Mucosa of stomach (tissue), 1 donor: ENCODE measurements around the gene BSDC1.

Source experiments
- H3K27me3 ChIP-seq: one replicate; pipeline ENCODE4 v1.7.0; 2013; ENCODE audit warnings: mild to moderate bottlenecking, low read length; ENCODE audit not compliant: control insufficient read depth, insufficient read depth
- H3K36me3 ChIP-seq: one replicate; pipeline ENCODE4 v1.7.0; 2013; ENCODE audit warnings: low read length; ENCODE audit not compliant: control insufficient read depth, insufficient read depth
- H3K4me1 ChIP-seq: one replicate; pipeline ENCODE4 v1.7.0; 2013; ENCODE audit warnings: mild to moderate bottlenecking, low read length; ENCODE audit not compliant: control insufficient read depth, insufficient read depth
- H3K4me3 ChIP-seq: one replicate; pipeline ENCODE4 v1.7.0; 2013; ENCODE audit warnings: low read length
- H3K9ac ChIP-seq: one replicate; pipeline ENCODE4 v1.7.0; 2013; ENCODE audit warnings: mild to moderate bottlenecking, low read length, moderate library complexity
- H3K9me3 ChIP-seq: one replicate; pipeline ENCODE4 v1.7.0; 2013; ENCODE audit warnings: mild to moderate bottlenecking, low read length, moderate library complexity; ENCODE audit not compliant: control insufficient read depth
- donor health status: Pancreatic carcinoma.

The BSDC1 gene

DNA sequence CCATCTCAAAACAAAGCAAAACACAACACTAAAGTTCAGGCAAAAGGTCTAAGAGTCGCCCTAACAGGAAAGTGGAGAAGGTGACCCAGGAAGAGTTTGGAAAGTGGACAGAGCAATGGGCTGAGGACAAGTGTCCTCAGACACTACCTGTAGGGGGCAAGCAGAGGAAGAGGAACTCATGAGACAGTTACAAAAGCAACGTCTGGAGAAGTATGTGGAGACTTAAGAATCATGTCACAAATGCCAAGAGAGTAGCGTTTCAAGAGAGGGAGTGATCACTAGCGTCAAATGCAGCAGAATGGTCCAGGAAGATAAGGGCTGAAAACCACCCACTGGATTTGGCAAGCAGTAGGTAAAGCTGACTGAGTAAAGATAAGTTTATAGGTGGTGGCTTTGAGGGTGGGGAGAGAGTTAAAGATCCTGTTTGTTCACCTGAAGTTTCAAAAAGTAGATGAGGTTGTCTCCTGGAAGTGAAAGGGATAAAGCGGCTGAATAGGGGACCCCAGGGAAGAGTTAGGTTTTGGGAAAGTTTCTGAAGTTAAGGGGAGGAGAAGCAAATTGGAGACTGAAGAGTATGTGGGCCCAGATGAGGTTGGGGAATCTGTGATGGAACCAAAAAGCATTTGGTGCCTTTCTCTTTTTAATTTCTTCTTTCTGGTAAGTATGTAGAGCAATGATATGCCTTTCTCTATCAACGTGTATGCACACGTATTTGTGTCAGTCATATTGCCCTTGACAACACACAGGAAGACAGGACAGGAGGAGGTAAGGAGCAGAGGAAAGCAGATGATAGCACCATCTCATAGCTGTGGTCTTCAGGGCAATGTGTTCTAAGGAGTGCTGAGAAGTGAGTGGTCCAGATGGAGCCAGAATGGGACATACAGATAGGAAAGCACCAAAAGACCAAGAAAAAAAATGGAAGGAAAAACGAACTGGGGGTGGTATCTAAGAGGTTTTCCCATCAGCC, 3.1 kb downstream of the BSDC1 start:
- H3K9me3 ChIP-seq: no peaks in the 10 kb centered on the region
- no peak overlapping the region for H3K9ac ChIP-seq
- no peaks in the 10 kb centered on the region for H3K27me3 ChIP-seq
- no peak overlapping the region for H3K4me3 ChIP-seq
- peaks cover 34% of the 10 kb centered on the region for H3K4me1 ChIP-seq
- H3K36me3 ChIP-seq: no peaks in the 10 kb centered on the region

GRCh38 chr1:32388641-32389040, 5.6 kb downstream of the BSDC1 start:
- peaks cover 33% of the 10 kb centered on the region for H3K4me1 ChIP-seq
- H3K9ac ChIP-seq: no peak overlapping the region
- no peaks in the 10 kb centered on the region for H3K36me3 ChIP-seq
- no peaks in the 10 kb centered on the region for H3K9me3 ChIP-seq
- no peaks in the 10 kb centered on the region for H3K27me3 ChIP-seq
- no peak overlapping the region for H3K4me3 ChIP-seq

DNA sequence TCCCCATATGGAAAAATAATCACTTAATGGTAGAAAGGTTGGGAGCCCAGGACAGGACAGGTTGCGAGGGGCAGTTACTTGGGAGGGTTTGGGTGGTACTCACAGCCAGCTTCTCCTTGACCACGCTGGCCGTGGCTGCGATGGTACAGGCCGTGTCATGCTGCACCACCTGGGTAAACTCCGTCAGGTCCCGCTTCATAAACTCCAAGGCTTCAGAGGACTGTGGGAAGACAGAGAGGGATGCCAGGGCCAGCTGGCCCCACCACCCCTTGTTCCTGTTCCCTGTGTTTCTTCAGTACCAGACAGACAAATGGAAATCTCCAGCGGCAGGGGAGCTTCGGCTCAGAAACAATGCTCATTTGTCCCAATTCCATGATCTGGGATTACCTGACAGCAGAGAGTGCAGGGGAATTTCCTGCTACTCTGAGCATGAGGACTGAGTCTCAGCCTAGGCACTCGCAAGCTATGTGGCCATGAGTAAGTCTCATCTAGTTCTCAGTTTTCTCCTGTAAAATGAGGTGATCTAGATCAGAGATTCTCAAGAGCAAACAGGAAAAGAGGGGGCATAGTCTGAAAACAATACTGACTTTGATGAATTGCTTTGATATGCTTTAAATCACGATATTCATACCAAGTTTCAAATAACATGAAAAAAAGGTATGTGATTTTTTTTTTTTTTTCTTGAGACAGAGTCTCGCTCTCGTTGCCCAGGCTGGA, 7.4 kb downstream of the BSDC1 start:
- Histone ChIP-seq H3K36me3 (no peaks in the 10 kb centered on the region), H3K4me1 (peaks cover 17% of the 10 kb centered on the region), H3K27me3 (no peaks in the 10 kb centered on the region), H3K9me3 (no peaks in the 10 kb centered on the region), H3K4me3 (no peak overlapping the region), H3K9ac (no peak overlapping the region)

DNA sequence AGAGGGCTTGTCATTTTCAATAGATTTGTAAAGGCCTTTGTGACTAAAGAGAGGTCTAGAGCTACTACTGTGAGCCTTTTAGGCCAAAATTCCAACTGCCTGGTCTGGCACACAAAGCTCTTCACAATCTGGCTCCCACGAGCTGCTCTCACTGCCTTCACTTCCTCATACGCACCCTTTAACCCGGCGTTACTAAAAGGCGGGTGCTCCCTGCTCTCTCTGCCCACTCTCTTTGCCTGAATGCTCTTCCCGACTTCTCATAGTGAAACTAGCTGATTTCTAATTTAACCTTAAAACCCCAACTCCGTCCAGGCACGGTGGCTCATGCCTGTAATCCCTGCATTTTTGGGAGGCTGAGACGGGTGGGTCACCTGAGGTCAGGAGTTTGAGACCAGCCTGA, 14.2 kb downstream of the BSDC1 start:
- Histone ChIP-seq H3K36me3 (peaks cover 15% of the 10 kb centered on the region), H3K27me3 (no peaks in the 10 kb centered on the region), H3K9ac (no peak overlapping the region), H3K4me3 (no peak overlapping the region), H3K9me3 (no peaks in the 10 kb centered on the region), H3K4me1 (no peaks in the 10 kb centered on the region)

- H3K36me3 ChIP-seq: peaks cover 25% of the 10 kb centered on the region
- no peaks in the 10 kb centered on the region for H3K9me3 ChIP-seq
- no peak overlapping the region for H3K9ac ChIP-seq
- no peaks in the 10 kb centered on the region for H3K27me3 ChIP-seq
- H3K4me3 ChIP-seq: no peak overlapping the region
- H3K4me1 ChIP-seq: no peaks in the 10 kb centered on the region
Observed at GRCh38 chr1:32377541-32378220, 16.6 kb downstream of the BSDC1 start.

- H3K9me3 ChIP-seq: no peaks in the 10 kb centered on the region
- no peak overlapping the region for H3K4me3 ChIP-seq
- H3K9ac ChIP-seq: no peak overlapping the region
- peaks cover 37% of the 10 kb centered on the region for H3K36me3 ChIP-seq
- H3K27me3 ChIP-seq: no peaks in the 10 kb centered on the region
- no peaks in the 10 kb centered on the region for H3K4me1 ChIP-seq
Observed at GRCh38 chr1:32376199-32376598, 18.0 kb downstream of the BSDC1 start.

DNA sequence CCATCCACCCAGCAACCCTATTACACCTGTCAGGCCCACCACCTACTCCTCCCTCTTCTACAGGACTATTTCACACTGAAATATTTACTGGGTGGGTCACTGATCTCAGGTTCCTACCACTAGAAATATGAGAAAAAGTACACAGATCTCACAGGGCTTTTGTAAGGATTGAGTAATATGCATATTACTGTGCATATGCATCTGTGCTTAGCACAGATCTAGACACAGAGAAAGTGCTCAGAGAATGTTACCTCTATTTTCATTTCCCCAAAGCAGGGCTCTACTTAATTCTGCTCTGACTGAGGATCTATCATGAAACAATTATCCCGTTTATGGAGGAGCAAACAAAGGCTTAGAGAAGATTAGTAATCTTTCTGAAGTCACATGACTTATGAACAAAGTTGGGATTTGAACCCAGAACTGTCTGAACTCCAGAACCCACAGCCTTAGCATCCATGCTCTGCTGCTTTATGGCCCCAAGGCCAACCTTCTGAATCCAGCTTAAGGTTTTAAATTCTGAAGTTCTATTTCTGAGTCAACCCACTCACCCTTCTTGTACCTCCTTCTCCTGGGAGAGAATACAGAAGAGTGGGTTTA, 20.1 kb downstream of the BSDC1 start:
- Histone ChIP-seq H3K9ac (no peak overlapping the region), H3K9me3 (no peaks in the 10 kb centered on the region), H3K4me1 (no peaks in the 10 kb centered on the region), H3K27me3 (no peaks in the 10 kb centered on the region), H3K36me3 (peaks cover 31% of the 10 kb centered on the region), H3K4me3 (no peak overlapping the region)

- no peak overlapping the region for H3K9ac ChIP-seq
- peaks cover 28% of the 10 kb centered on the region for H3K36me3 ChIP-seq
Observed at GRCh38 chr1:32372149-32372756, 22.0 kb downstream of the BSDC1 start.

GRCh38 chr1:32367912-32368635, 26.2 kb downstream of the BSDC1 start:
- no peak overlapping the region for H3K9ac ChIP-seq
- H3K36me3 ChIP-seq: peaks cover 26% of the 10 kb centered on the region
- no peak overlapping the region for H3K4me3 ChIP-seq
- H3K9me3 ChIP-seq: no peaks in the 10 kb centered on the region
- H3K27me3 ChIP-seq: no peaks in the 10 kb centered on the region
- H3K4me1 ChIP-seq: no peaks in the 10 kb centered on the region

More at GRCh38 chr1:32372149-32372756, 22.0 kb downstream of the BSDC1 start:
- Histone ChIP-seq H3K9me3 (no peaks in the 10 kb centered on the region), H3K27me3 (no peaks in the 10 kb centered on the region), H3K4me3 (no peak overlapping the region), H3K4me1 (no peaks in the 10 kb centered on the region)

DNA sequence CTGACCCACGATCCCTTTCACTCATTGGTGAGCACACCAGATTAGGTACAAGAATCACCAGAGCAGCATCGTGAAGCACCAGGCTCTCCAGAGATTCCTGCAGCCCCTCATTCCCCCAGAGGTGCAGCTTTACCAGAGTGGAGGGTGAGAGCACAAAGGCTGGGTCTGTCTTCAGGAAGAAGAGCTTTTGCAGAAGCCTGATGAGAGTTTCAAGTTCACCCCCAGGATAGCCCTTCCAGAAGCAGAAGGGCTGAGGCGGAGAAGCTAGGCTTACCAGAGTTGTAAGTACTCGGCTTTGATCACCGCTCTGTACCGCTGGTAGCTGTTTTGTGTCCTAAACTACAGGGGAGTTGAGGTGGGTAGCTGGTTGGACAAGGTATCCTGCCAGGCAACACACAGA, 28.8 kb downstream of the BSDC1 start:
- Histone ChIP-seq H3K27me3 (no peaks in the 10 kb centered on the region), H3K9ac (no peak overlapping the region), H3K4me1 (peaks cover 9% of the 10 kb centered on the region), H3K36me3 (peaks cover 10% of the 10 kb centered on the region), H3K9me3 (no peaks in the 10 kb centered on the region), H3K4me3 (no peak overlapping the region)

DNA sequence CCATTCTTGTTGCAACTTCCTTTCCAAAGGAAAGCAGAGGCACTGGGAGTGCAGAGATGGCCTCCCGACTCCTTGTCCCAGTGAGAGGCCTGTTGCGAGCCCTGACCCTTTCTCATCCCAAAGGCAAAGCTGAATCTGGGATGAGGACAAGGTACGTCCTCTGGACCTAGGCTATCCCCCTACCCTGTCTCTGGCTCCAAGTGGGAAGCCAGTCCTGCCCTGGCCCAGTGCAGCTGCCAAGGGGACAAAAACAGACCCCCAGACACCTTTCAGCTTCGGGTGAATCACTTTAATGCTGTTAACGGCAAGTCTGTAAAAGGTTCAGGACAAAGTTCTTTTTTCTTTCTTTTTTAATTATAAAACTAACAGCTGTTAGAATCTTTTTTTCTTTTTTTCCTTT, 29.4 kb downstream of the BSDC1 start:
- peaks cover 10% of the 10 kb centered on the region for H3K36me3 ChIP-seq
- H3K9me3 ChIP-seq: no peaks in the 10 kb centered on the region
- H3K4me3 ChIP-seq: no peak overlapping the region
- no peaks in the 10 kb centered on the region for H3K27me3 ChIP-seq
- no peak overlapping the region for H3K9ac ChIP-seq
- H3K4me1 ChIP-seq: peaks cover 9% of the 10 kb centered on the region
